H7 (cell line): ENCODE results near the gene PROSER2. TPM values are rescaled to one million over a fixed set of nuclear protein-coding genes. Genes with fewer than 3 reads are reported as not detected.
A peak's percentile ranks its signal among the peaks of the same experiment; 100 is the strongest.

ENCODE experiments used
- DNase-seq: peaks from one replicate; pipeline ENCODE4 v3.0.0; 2012
- H3K27me3 ChIP-seq: 2 replicates; pipeline ENCODE4 v1.6.0; 2011; ENCODE audit warnings: mild to moderate bottlenecking, low read length; ENCODE audit not compliant: control insufficient read depth, insufficient read depth
- H3K36me3 ChIP-seq: replicated peaks from 2 replicates; pipeline ENCODE4 v1.5.1; 2011; ENCODE audit warnings: low read length; ENCODE audit not compliant: control insufficient read depth, insufficient read depth
- H3K4me3 ChIP-seq: 2 replicates; pipeline ENCODE4 v1.5.1; 2011; ENCODE audit warnings: low read depth, mild to moderate bottlenecking, control low read depth, low read length, moderate library complexity; ENCODE audit not compliant: insufficient read depth
- total RNA-seq: library from RNA; depleted of rRNA; stranded (reverse); fragments of >200 nt; shearing (Covaris generic); gene quantifications from 2 replicates; pipeline ENCODE4 v1.2.3, GENCODE V29; 2014

PROSER2 gene
- total RNA-seq, 1 experiment from 2014 or later, result 15.0 TPM

DNA sequence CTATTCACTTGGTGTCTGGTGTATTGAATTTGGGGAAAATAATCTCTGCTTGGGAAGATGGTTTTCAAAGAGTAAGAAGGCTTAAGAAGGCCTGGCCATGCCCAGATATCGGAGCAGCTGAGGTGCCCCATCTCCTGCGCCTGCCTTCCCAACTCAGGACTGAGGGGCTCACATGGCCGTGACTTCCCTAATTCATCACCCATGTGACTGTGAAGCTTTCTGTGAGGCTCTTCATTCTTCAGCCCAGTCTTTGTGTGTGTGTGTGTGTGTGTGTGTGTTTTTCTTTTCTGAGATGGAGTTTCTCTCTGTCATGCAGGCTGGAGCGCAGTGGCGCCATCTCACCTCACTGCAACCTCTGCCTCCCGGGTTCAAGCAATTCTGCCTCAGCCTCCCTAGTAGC lies 53.2 kb downstream of the PROSER2 start:
- peak; percentile 28 for DNase-seq
- H3K27me3 ChIP-seq, result no peaks in the 10 kb centered on the region
- no peaks in the 10 kb centered on the region for H3K36me3 ChIP-seq
- H3K4me3 ChIP-seq, result no peak overlapping the region

DNA sequence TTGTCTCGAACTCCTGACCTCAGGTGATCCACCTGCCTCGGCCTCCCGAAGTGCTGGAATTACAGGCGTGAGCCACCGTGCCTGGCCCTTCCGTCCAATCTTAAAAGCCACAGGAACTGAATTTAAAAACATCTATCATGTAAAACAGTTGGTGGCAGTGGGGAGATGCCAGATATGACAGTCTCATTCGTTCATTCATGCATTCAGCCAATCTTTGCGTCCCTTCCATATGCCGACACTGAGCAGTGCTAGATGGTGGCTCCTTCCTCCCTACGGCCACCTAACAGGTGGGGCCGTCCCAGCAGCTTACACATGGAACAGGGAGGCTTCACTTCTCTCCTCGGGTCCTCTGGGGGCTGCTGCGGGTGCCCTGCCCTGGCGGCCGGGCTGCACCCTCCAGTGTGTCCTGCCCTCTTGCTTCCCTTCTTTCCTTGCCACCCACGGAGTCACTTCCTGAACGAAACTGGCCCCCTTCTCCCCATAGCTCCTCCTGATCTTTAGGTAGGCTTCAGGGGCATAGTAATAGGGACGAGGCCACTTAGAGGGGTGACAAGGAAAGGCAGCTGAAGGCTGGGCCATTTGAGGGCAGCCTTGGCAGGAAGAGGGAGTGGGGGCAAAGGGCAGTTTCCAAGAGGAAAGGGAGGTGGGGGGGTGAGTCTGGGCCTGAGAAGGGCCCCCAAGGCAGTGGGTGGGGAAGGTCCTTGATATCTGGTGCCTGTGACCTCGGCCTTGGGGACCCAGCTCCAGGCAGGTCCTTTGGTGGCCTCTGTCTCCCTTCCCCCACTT lies 53.8 kb downstream of the PROSER2 start:
- Histone ChIP-seq H3K4me3 (no peak overlapping the region), H3K36me3 (no peaks in the 10 kb centered on the region), H3K27me3 (no peaks in the 10 kb centered on the region)
- peak; percentile 56 for DNase-seq

DNA sequence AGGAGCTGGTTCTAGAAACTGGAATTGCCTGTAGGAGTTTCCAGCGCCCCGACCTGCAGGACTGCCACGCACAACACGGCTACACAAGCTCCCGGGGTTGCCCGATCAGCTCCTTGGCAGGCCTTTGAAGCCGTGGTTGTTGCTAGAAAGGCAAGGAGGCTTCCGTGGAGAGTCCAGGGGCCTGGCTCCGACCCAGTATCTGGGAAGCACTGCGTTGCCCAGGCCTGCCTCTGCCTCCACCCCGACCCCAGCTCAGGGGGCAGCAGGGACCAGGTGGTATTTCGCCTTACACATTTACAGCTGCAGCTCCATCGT lies 54.4 kb downstream of the PROSER2 start:
- peak; percentile 39 for DNase-seq
- Histone ChIP-seq H3K27me3 (no peaks in the 10 kb centered on the region), H3K36me3 (no peaks in the 10 kb centered on the region), H3K4me3 (no peak overlapping the region)

DNA sequence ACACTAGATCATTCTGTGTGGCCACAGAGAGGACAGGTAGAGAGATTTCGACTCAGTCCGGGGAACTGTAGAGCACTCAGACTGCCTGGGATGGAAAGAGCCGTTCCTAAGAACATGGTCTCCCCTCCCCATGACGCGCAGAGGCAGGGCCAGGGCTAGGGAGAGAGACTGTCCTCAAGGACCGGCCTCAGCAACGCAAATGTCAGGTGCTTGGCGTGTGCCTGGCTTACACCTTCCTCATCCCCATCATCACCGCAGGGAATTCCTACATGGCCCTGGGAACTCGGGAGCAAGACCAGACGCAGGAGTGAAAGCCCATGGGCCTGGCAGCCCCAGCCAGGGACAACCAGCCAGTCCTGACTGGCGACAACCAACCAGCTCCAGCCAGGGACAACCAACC lies 55.6 kb downstream of the PROSER2 start:
- H3K27me3 ChIP-seq, result no peaks in the 10 kb centered on the region

DNA sequence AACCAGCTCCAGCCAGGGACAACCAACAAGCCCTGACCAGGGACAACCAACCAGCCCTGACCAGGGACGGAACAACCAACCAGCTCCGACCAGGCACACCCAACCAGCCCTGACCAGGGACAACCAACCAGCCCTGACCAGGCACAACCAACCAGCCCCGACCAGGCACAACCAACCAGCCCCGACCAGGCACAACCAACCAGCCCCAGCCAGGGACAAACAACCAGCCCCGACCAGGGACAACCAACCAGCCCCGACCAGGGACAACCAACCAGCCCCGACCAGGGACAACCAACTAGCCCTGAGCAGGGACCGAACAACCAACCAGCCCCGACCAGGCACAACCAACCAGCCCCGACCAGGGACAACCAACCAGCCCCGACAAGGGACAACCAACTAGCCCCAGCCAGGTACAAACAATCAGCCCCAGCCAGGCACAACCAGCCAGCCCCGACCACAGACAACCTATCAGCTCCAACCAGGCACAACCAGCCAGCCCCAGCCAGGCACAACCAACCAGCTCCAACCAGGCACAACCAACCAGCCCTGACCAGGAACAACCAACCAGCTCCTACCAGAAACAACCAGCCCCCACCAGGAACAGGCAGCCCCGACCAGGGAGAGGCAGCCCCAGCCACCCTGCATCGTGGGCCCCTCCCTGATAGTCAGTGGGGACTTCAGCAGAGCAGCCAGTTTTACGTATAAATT lies 56.4 kb downstream of the PROSER2 start:
- Histone ChIP-seq H3K36me3 (no peaks in the 10 kb centered on the region), H3K4me3 (no peak overlapping the region), H3K27me3 (no peaks in the 10 kb centered on the region)
- peak; percentile 49 for DNase-seq

More for the DNA sequence above, 55.6 kb downstream of the PROSER2 start:
- H3K36me3 ChIP-seq, result no peaks in the 10 kb centered on the region
- no peak overlapping the region for H3K4me3 ChIP-seq
- peak; percentile 43 for DNase-seq

DNA sequence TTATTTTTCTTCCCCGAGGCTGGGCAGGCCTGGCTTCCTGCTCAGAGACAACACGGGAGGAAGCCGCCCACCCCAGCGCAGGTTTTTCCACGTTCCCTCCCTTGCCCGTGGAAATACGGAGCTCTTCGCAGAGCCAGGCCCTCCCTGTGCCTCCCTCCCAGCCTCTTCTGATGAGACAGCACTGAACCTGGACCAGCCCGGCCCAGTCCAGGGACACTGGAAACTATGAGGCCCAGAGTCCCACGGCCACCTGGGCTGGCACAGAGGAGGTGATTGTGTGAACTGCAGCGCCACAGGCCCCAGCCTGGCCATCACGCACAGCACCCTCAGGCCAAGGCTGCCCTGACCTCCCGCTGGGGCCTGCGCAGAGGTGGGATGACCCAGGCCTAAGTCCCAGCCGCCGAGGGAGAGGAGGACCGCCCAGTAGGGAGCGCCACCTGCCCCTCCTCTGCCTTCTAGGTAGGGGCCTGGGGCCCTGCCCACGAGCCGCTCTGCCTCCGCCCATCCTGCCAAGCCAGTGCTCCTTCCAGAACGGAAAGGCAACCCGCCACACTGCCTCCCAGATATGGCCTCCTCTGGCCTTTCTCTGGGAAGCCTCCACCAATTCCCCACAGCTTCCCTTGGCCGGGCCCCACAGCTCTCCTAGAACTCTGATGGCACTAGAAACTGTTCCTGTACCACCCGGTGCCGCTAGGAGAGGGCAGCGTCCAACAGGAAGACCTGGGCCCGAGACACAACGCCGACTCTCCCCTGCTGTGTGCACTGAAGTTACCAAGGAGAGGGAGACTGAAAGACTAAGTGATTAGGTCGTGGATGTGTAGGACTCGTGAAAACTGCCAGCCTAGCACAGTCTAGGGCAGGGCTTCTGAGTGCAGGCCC lies 57.2 kb downstream of the PROSER2 start:
- no peaks in the 10 kb centered on the region for H3K27me3 ChIP-seq
- no peaks in the 10 kb centered on the region for H3K36me3 ChIP-seq
- H3K4me3 ChIP-seq, result no peak overlapping the region
- DNase-seq, result peak; percentile 89

DNA sequence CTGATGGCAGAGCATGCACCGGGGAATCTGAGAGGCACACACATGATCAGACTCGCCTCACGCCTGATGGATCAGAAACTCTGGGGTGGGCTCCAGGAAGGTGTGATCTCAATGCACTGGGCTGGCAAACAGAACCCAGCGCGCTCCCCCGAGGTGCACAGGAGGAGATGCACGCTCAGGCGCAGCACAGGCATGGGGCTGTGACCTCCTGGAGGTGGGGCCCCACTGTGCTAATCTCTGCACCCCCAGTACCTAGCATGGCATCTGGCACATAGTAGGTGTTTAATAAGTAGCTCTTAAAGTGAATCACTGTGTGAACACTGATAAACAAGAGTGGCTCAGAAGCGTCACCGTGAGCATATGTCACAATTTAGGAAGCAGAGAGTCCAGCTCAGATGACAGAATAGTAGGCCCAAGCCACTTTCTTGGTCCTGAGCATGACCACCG lies 57.9 kb downstream of the PROSER2 start:
- DNase-seq, result no peak
- no peaks in the 10 kb centered on the region for H3K36me3 ChIP-seq

DNA sequence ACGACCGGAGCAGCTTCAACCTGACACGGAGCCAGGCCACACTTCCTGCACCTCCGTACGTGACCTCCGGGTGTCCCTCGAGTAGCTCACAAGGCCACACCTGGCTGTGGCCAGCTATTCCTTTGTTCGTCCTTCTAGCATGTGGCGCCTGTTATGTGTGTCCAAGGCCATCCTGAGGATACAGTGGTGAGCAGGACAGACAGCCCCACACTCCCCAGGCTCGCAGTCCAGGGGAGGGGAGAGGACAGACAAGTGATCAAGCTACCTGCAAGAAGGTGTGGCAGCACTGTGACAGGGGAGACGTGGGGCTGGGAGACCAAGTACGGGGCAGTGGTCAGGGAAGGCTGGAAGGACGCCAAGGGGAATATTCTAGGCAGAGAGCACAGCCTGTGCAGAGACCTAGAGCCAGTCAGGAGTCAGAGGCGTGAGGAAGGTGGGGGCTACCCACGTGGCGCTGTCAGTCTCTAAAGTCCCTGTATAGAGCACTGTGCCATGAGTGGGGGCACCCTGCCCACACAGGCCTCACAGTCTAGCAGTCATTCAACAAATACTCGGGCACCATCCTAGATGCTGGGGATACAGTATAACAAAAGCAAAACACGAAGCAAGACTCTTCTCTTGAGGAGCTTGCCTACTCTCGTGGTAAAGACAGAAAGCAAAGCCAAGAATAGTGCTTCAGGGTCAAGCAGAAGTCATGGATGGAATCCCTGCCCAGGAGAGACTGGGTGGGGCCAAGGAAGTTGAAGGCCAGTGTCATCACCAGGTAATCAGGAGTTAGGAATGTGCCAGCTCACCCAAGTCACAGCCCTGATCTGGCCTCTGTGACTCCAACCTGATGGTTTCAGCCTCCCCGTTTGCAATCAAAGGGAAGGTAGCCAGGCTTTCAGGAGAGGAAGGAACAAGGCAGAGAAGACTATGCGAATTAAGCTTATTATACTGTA lies 58.6 kb downstream of the PROSER2 start:
- Histone ChIP-seq H3K36me3 (no peaks in the 10 kb centered on the region), H3K27me3 (no peaks in the 10 kb centered on the region), H3K4me3 (no peak overlapping the region)
- DNase-seq, result peak; percentile 90

More for the DNA sequence above, 57.9 kb downstream of the PROSER2 start:
- Histone ChIP-seq H3K4me3 (no peak overlapping the region), H3K27me3 (no peaks in the 10 kb centered on the region)

DNA sequence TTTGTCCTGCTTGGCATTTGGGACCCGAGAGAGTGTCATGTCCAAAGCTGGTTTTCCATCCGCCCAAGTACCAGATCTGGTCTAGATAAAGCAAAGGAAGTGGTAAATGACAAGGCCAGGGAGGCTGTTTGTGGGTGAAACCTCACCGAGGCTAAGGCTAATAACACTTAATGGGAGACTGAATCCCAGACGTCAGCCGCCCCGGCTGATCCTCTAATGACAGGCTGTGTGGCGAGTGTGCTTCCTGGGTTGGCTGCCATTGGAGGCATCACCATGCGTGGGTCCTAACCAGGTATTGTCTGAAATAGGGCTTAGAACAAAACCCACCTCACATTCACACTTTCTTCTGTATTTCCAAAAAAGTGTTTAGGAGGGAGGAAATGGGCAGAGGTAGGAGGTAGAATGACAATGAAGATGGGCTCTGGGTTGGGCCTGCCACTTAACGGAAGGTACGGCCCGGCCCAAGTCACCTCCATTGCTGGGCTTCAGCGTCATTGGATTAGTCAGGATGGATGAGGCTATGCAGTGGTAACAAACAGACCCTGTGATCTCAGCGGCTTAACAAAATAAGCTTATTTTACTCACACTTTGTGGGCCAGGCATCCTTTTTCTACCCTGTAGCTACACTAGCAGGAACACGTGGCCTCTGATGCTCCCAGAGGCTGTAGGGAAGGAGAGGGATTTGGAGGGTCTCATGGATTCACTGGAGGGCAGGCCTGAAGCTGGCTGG lies 59.7 kb downstream of the PROSER2 start:
- no peaks in the 10 kb centered on the region for H3K27me3 ChIP-seq
- no peak overlapping the region for H3K4me3 ChIP-seq
- H3K36me3 ChIP-seq, result no peaks in the 10 kb centered on the region
- no peak for DNase-seq

DNA sequence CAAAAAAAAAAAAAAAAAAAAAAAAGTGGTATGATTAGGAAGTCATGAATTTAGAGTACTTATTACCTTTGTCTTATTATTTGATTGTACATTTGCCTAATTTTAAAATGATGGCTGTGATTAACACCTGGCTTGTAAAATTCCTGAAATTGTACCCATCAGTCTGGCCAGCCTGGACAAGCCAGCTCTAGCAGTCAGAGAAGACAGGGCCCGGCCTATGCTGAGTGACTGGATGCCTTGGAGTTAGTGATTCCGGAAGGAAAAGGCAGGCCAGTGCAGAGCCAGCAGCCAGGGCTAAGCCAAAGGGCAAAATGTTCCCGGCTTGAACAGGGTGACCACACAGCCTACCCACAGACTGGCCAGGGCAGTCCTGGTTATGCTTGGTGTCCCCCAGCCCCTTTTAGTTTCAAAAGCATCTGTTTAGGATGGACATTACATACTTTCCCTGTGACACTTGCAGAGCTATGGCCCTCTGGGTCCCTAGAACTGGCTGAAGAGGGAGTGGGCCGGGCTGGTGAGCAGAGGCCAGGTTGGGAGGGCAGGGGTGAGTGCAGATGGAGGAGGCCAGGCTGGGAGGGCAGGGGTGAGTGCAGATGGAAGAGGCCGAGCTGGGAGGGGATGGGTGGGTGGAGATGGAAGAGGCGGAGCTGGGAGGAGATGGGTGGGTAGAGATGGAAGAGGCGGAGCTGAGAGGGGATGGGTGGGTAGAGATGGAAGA lies 61.7 kb downstream of the PROSER2 start:
- no peaks in the 10 kb centered on the region for H3K27me3 ChIP-seq
- no peaks in the 10 kb centered on the region for H3K36me3 ChIP-seq
- no peak overlapping the region for H3K4me3 ChIP-seq
- no peak for DNase-seq

DNA sequence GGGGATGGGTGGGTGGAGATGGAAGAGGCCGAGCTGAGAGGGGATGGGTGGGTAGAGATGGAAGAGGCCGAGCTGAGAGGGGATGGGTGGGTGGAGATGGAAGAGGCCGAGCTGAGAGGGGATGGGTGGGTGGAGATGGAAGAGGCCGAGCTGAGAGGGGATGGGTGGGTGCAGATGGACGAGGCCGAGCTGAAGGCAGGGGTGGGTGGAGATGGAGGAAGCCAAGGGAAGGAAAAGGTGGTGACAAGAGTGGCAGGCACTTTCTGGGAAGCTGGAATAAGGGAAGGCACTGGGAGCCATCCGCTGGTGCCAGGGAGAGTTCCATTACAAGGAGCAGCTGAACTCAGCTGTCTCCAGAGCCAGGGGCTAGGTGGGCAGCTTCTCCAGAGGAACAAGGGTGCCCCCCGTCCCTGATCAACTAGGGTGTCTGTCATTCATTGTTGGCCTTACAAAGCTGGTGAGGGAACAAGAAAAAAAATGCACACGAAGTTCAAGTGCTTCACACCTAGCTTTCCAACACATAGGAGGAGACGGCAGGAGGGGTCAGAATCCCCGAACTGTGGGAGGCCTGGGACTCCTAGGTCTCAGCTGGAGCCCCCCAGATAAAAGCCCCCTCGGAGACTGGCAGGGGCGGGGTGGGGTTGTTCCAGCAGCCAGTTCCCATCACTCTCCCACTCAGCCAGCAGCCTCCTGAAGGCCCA lies 62.4 kb downstream of the PROSER2 start:
- DNase-seq, result peak; percentile 28
- Histone ChIP-seq H3K27me3 (no peaks in the 10 kb centered on the region), H3K4me3 (no peak overlapping the region), H3K36me3 (no peaks in the 10 kb centered on the region)

DNA sequence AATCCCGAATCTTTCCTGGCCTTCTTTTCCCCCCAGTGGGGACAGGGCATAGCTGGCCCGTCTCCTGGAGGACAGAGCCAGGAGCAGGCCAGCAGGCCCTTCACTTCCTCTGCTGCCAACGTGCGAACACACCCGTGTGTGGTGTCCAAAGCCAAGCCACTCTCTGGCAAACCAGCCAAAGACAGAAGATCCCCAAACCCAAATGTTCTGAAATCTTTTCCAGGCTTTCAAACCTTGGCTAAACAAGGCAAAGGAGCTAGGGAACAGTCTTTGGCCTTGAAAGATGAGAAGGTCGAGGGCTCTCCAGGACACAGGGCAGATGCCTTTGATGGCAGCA lies 63.0 kb downstream of the PROSER2 start:
- Histone ChIP-seq H3K27me3 (no peaks in the 10 kb centered on the region), H3K4me3 (no peak overlapping the region), H3K36me3 (no peaks in the 10 kb centered on the region)
- no peak for DNase-seq
